ENCODE data around the gene CTNNA3. TPM values are rescaled to one million over a fixed set of nuclear protein-coding genes. Genes with fewer than 3 reads are reported as not detected.
"Not testable (repeated sequence)": the region's sequence is repeated elsewhere in the genome, so short reads cannot be mapped to it uniquely, and the experiment has no call there.

The CTNNA3 gene
- total and polyA plus RNA-seq, 2 of the 4 experiments (the other 2 are of a cell fraction), result 0.19 to 0.90 TPM

DNA sequence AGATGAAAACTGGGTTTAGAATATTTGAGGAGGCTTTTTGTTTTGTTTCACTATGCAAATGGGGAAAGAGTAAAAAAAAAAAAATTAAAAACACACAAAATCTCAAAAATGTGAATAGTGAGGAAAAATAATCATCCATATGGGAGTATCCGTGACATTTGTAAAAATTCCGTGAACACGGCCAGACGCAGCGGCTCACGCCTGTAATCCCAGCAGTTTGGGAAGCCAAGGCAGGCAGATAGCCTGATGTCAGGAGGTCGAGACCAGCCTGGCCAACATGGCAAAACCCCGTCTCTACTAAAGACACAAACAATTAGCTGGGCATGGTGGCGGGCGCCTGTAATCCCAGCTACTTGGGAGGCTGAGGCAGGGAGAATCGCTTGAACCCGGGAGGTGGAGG, 1342.2 kb downstream of the CTNNA3 start:
- H4K8ac ChIP-seq (ENCODE audit: low read depth in 2 of 2, low read length in 2 of 2); H4K5ac ChIP-seq (ENCODE audit: low read depth, low read length); H4K91ac ChIP-seq (ENCODE audit: insufficient read depth, low read depth, low read length); POLR2A ChIA-PET (ENCODE audit: unreplicated experiment); H3K4me1 ChIP-seq (ENCODE audit: control insufficient read depth, insufficient read depth, low read length); H3K14ac ChIP-seq (replicated peaks; ENCODE audit: low read depth, low read length); H3K79me1 ChIP-seq (ENCODE audit: low read depth in 1 of 2, low read length in 2 of 2); H3K4ac ChIP-seq (ENCODE audit: low read depth, low read length); H3K9ac ChIP-seq (ENCODE audit: low read depth, low read length); H3K4me2 ChIP-seq (ENCODE audit: low read depth, low read length); H2BK120ac ChIP-seq (ENCODE audit: low read depth, low read length); BruUV-seq (replicated peaks); H2BK5ac ChIP-seq (ENCODE audit: low read depth, low read length, poor library complexity, severe bottlenecking); H2BK15ac ChIP-seq (ENCODE audit: low read depth, low read length); dilution Hi-C loops (cut with HindIII; ENCODE audit: low sequenced_read_pairs, unreplicated experiment); H2BK20ac ChIP-seq (ENCODE audit: low read depth, low read length); DNase-seq; H3K27me3 ChIP-seq (ENCODE audit: control insufficient read depth, insufficient read depth, low read length); H3K23ac ChIP-seq (ENCODE audit: low read depth, low read length); H4K20me1 ChIP-seq (ENCODE audit: insufficient read depth, low read length); in situ Hi-C loops (cut with MboI; ENCODE audit: low sequenced_read_pairs); CTCF ChIA-PET; intact Hi-C loops (cut with micrococcal nuclease); H3K9me3 ChIP-seq (ENCODE audit: control insufficient read depth, insufficient read depth, low read length); H2AK5ac ChIP-seq (ENCODE audit: low read depth, low read length); H2AK9ac ChIP-seq (replicated peaks; ENCODE audit: low read depth, low read length, poor library complexity); H3K9me1 ChIP-seq (ENCODE audit: insufficient read depth, low read length); ATAC-seq (ENCODE audit: low read depth); H3K36me3 ChIP-seq (ENCODE audit: control insufficient read depth, insufficient read depth, low read length); H3K56ac ChIP-seq (ENCODE audit: extremely low read depth, insufficient read depth, low read length); H2AFZ ChIP-seq (replicated peaks; ENCODE audit: low read length, poor library complexity); H3K4me3 ChIP-seq (ENCODE audit: insufficient read depth, low read depth, low read length); H3K27ac ChIP-seq (ENCODE audit: insufficient read depth, low read length); H3K18ac ChIP-seq (ENCODE audit: low read depth, low read length): not testable (repeated sequence)
- 85% methylated on average over 4 of the region's 12 CpGs; no CpG with 5 or more reads in 1 of the 2 experiments for WGBS, 2 experiments (ENCODE audit: extremely low coverage in 2 of 2, insufficient read length in 1 of 2)
